Fibroblast of pulmonary artery (primary cell): ENCODE measurements around the gene ACTBL2.

ENCODE experiments used
- DNase-seq: peaks from one replicate; pipeline ENCODE4 v3.0.0-alpha.2; 2010; ENCODE audit warnings: low read depth
- H3K4me3 ChIP-seq: replicated peaks from 2 replicates; pipeline ENCODE4 v1.5.1; 2011; ENCODE audit warnings: low read depth, mild to moderate bottlenecking, control low read depth, low read length, moderate library complexity
- CTCF ChIP-seq: IDR thresholded peaks from 2 replicates; pipeline ENCODE4 v1.5.1; 2011; ENCODE audit warnings: mild to moderate bottlenecking, control low read depth, low read length, inconsistent platforms; ENCODE audit errors: missing control alignments

Gene ACTBL2

DNA sequence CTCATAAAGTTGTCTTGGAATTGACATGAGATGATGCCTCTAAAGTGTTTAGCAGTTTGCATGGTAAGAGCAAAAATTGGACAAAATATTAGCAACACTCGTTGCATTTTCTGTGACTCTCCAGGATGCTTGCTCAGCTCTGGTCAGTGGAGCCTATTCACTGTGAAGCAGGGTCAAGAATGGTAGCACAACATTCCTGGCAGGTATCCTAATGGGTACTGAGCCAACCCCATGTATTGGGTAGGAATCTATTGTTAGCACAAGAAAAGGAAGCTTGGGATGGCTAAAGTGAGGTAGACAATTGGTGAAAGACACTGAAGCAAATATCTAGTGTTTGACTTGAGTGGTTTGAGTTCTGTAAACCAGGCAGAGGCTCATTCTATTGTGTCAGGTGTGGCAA lies 10.4 kb upstream of the ACTBL2 start:
- DNase-seq: peak; percentile 59
- no peak overlapping the region for H3K4me3 ChIP-seq
- no peak for TF ChIP-seq CTCF

GRCh38 chr5:57492632-57493031 lies 10.0 kb upstream of the ACTBL2 start:
- no peak for TF ChIP-seq CTCF
- no peak for DNase-seq
- no peak overlapping the region for H3K4me3 ChIP-seq

DNA sequence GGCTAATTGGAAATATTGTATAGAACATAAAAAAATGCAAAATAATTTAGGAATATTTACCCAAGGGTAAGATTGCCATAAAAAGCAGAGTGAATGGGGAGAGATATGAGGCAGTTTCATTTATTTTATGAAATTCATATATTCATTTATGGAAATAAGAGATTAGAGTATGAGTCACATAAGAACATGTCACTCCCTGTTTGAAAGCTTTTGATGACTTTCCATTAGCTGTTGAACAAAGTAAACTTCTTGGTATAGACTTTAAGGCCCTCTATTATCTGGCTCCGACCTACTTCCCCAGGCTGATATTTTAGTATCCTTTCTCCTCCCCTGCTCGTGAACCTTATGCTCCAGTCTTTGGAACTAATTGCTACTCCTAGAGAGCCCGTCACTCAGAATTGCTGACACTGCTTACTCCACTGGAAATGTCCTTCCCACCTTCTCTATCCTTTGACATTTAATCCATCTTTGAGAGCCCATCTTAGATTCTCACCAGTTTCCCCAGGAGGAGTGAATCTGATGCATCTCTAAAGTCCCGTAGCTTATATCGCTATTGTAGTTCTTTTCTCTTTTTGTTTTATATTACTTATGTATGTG lies 8.9 kb upstream of the ACTBL2 start:
- no peak overlapping the region for H3K4me3 ChIP-seq
- no peak for TF ChIP-seq CTCF
- no peak for DNase-seq

DNA sequence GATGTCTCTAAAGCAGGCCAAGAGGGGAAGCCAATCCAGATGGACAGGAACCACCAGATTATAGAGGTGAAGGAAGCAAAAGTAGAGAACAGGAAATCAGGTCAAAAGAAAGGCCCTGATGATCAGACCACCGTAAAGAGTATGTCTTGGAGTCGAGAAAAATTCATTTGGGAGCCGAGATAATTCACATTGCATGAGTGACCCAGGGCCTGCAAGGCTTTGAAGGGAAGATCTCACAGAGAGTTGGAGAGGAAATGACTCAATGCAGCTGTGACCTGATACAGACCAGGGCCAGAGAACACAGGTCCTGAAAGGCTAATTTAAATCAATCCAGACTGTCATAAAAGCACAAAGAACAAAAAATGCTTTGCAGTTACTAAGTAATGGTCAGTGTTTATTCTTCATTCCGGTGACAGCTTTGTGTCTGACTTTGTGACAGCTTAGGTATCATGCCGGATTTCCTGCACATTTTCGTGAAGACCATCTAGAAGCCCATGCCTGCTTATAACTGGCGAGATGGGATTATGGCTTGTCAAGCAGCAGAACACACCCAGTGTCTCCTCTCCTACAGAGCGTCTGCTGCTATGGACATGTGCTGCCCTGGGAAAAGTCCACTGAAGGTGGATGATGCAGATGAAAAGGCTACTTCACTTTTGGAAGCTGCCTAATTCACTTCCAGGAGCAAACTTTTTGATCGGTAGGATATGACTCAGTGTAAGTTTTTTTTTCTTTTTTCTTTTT lies 5.8 kb upstream of the ACTBL2 start:
- H3K4me3 ChIP-seq: no peak overlapping the region
- TF ChIP-seq CTCF: no peak
- DNase-seq: peak; percentile 73

DNA sequence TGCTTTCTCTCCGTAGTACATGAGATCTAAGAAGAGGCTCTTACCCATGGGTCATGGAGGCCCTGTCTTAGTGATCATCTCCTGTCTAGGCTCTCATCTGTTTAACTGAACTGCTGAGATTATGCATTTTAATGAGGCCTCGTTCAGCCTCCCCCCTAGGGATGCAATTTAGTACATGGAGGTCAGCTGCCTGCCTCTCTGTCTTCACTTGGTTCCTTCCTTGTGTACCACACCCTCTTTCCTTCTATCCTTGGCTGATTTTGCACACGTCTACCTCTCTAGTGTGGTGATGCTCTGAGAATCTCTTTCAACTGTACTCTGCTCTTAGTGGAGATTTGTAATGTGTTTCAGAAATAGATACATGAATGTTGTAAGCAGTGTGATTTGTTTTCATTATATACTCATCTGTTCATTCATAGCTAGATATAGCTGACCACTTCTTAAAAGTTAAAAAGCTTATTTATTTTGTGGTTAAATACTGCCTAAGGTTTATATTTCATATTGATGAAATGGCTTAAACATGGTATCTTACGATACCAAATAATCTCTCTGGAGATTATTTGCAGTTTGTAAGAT lies 3.5 kb upstream of the ACTBL2 start:
- DNase-seq: no peak
- no peak overlapping the region for H3K4me3 ChIP-seq
- no peak for TF ChIP-seq CTCF

DNA sequence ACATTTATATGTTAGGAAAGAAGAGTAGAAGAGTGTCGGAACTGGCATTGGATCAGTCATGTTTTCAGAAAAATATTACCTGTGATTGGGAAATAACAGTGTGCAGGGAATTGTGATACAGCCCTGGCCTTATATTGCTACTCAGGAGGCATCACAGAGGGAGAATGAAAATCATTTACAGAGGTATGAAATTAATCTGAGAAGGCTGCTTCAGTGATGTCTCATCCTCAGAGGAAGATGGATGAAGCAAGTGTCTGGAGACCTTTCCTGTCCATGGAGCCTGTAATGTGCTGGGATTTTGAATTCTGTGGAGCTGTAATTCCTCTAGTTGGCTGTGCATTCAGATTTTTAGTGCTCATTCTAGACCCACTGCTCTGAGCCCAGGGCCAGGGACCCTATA lies 3.8 kb downstream of the ACTBL2 start:
- no peak for TF ChIP-seq CTCF
- no peak for DNase-seq
- H3K4me3 ChIP-seq: no peak overlapping the region

- no peak for DNase-seq
These were observed 6.0 kb downstream of the ACTBL2 start for GRCh38 chr5:57476601-57477056.

More at GRCh38 chr5:57476601-57477056, 6.0 kb downstream of the ACTBL2 start:
- H3K4me3 ChIP-seq: no peak overlapping the region
- TF ChIP-seq CTCF: no peak
